Mesothelial cell of epicardium (in vitro differentiated cells): ENCODE measurements around the gene GATD1. TPM values are rescaled to one million over a fixed set of nuclear protein-coding genes. Genes with fewer than 3 reads are reported as not detected.
A peak's percentile ranks its signal among the peaks of the same experiment; 100 is the strongest.

Experiments
- DNase-seq, 2 experiments: peaks; one replicate each; pipeline ENCODE4 v3.0.0; 2021; ENCODE audit warnings: low spot score in 2 of 2; ENCODE audit not compliant: unreplicated experiment in 2 of 2
- H3K27ac Mint-ChIP-seq: 2 replicates; pipeline ENCODE4 v1.8.0; 2021; ENCODE audit warnings: mixed read lengths
- H3K27me3 Mint-ChIP-seq: 2 replicates; pipeline ENCODE4 v1.8.0; 2021; ENCODE audit warnings: low read depth, mixed read lengths
- H3K36me3 Mint-ChIP-seq: 2 replicates; pipeline ENCODE4 v1.8.0; 2021; ENCODE audit warnings: mixed read lengths
- H3K4me1 Mint-ChIP-seq: 2 replicates; pipeline ENCODE4 v1.8.0; 2021; ENCODE audit warnings: mixed read lengths
- H3K4me3 Mint-ChIP-seq: 2 replicates; pipeline ENCODE4 v1.8.0; 2021; ENCODE audit warnings: mild to moderate bottlenecking, moderate library complexity, mixed read lengths
- H3K9me3 Mint-ChIP-seq: 2 replicates; pipeline ENCODE4 v1.8.0; 2021; ENCODE audit warnings: mixed read lengths
- CTCF ChIP-seq: fragments of 200-600 bp; sonication (generic); IDR thresholded peaks from one replicate; pipeline ENCODE4 v1.5.0; 2021; ENCODE audit warnings: antibody characterized with exemption; ENCODE audit not compliant: unreplicated experiment
- total RNA-seq: library from RNA; stranded (reverse); gene quantifications from 3 replicates; pipeline ENCODE4 v1.2.1, GENCODE V29; 2021

GATD1 gene
- total RNA-seq, result 81.1 to 91.2 TPM (median 83.9 TPM) in 3 replicates

- peak within 1 kb of the TSS; percentile 71 for H3K27ac Mint-ChIP-seq
- H3K4me1 Mint-ChIP-seq, result peaks cover 14% of the 10 kb centered on the region
- H3K27me3 Mint-ChIP-seq, result no peaks in the 10 kb centered on the region
- no peak for TF ChIP-seq CTCF
- peak; percentile 94 to 98 for DNase-seq
- H3K9me3 Mint-ChIP-seq, result no peaks in the 10 kb centered on the region
- no peaks in the 10 kb centered on the region for H3K36me3 Mint-ChIP-seq
- peak within 1 kb of the TSS; percentile 77 for H3K4me3 Mint-ChIP-seq
These were observed at the start of gene GATD1 for GRCh38 chr11:777288-778255. TSS of gene GATD1 (minus strand) at chr11:777487. CDS start at chr11:777462, 25 bp downstream.

DNA sequence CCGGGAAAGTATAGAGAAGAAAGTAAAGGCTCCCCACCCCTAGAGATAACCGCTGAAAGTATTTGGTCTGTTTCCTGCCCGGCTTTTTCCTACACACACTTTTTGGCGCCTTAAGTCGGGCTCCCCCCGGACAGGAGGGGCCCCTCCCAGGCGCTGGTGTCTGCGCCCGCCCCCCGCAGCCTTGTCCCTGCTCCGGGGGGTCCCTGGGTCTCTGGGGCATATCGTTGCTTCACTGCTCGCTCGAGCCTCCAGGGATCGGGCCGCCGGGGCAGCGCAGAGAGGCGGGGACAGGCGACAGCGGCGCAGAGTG is 49.5 kb upstream of the GATD1 start:
- Mint-ChIP-seq H3K9me3 (no peaks in the 10 kb centered on the region), H3K36me3 (peaks cover 7% of the 10 kb centered on the region), H3K27me3 (peaks cover 45% of the 10 kb centered on the region), H3K27ac (no peak overlapping the region), H3K4me3 (peak overlapping the region; percentile 58), H3K4me1 (peaks cover 29% of the 10 kb centered on the region)
- TF ChIP-seq CTCF, result no peak
- DNase-seq, result no peak

DNA sequence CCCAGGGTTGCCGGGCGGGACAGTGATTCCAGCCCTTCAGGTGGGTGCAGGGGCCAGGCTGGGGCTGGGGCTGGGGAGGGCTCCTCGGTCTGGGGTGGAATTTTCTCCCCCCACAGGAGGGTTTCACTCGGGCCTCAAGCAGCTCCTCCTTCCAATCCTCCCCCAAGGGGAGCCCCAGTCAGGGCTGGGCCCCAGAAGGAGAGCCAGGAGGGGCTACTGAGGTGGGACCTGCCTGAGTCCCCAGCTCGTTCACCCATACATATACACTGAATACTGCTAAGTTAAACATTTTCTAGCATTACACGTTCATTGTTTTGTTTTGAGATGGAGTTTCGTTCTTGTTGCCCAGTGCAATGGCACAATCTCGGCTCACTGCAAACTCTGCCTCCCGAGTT is 48.9 kb upstream of the GATD1 start:
- no peaks in the 10 kb centered on the region for H3K9me3 Mint-ChIP-seq
- no peak for TF ChIP-seq CTCF
- peak overlapping the region; percentile 58 for H3K4me3 Mint-ChIP-seq
- H3K27me3 Mint-ChIP-seq, result peaks cover 39% of the 10 kb centered on the region
- H3K27ac Mint-ChIP-seq, result no peak overlapping the region
- H3K4me1 Mint-ChIP-seq, result peaks cover 24% of the 10 kb centered on the region
- H3K36me3 Mint-ChIP-seq, result peaks cover 7% of the 10 kb centered on the region
- DNase-seq, result no peak

DNA sequence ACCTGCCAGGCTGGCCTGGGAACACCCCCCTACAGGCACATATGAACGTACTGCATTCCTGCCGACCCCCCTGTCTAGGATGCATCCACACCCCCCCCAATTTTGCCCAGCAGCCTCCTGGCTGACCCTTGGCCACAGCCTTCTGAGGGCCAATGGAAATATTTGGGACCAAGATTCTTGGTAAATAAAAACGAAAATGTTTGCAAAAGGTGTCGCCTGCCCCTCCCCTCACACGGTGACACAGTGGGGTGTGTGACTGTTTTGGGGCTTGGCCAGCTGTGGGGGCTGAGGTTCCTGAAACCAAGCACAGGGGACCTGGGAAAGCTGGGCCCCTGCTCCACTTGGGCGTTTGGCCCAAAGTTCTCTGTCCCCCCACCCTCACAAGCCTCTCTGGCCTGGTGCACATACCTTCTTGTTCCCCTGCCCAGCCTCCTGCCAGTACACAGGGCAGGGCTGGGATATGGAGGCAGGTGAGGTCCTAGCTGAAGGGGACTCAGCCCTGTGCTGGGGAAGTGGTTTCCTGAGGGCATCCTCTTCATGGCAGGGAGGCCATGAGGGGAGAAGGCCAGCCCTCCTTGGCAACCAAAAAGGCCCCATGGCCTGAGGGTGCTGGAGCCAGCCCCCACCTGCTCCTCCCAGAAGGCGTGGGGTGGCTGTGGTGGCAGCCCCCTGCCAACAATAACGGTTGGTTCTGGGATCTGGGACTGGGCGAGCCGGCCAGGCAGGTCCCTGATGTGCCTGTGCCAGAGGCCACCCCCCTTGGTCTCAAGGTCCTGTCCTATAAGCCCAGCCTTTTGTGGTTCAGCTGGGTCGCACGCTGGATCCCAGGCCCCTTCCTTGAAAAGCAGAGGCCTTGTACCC is 48.3 kb upstream of the GATD1 start:
- H3K27me3 Mint-ChIP-seq, result peaks cover 36% of the 10 kb centered on the region
- peaks cover 7% of the 10 kb centered on the region for H3K36me3 Mint-ChIP-seq
- H3K4me3 Mint-ChIP-seq, result no peak overlapping the region
- no peak for DNase-seq
- TF ChIP-seq CTCF, result no peak
- H3K27ac Mint-ChIP-seq, result no peak overlapping the region
- H3K4me1 Mint-ChIP-seq, result peaks cover 29% of the 10 kb centered on the region
- H3K9me3 Mint-ChIP-seq, result no peaks in the 10 kb centered on the region

GRCh38 chr11:824942-825341 is 47.7 kb upstream of the GATD1 start:
- Mint-ChIP-seq H3K27ac (no peak overlapping the region), H3K27me3 (peaks cover 31% of the 10 kb centered on the region), H3K36me3 (peaks cover 7% of the 10 kb centered on the region), H3K4me1 (peaks cover 25% of the 10 kb centered on the region), H3K4me3 (no peak overlapping the region), H3K9me3 (no peaks in the 10 kb centered on the region)
- TF ChIP-seq CTCF, result no peak
- no peak for DNase-seq
